ENCODE data around the gene GLA. TPM values are rescaled to one million over a fixed set of nuclear protein-coding genes. Genes with fewer than 3 reads are reported as not detected.

GLA gene
- total and polyA plus RNA-seq, 2 donors from 2014 or later: 23.9 to 34.7 TPM

- Histone ChIP-seq H3K27ac (ENCODE audit: low read depth in 2 of 2, low read length in 2 of 2) (no peak overlapping the region), H3K27me3 (ENCODE audit: control insufficient read depth, insufficient read depth, low read length) (no peaks in the 10 kb centered on the region), H3K9me3 (ENCODE audit: control insufficient read depth in 2 of 3, insufficient read depth in 1 of 3, low read length in 3 of 3) (no peaks in the 10 kb centered on the region), H3K9ac (ENCODE audit: low read length in 3 of 3) (no peak overlapping the region), H3K36me3 (ENCODE audit: control insufficient read depth in 2 of 3, insufficient read depth in 3 of 3, low read length in 3 of 3) (no peaks in the 10 kb centered on the region), H3K4me1 (ENCODE audit: control insufficient read depth in 2 of 3, insufficient read depth in 2 of 3, low read depth in 1 of 3, low read length in 3 of 3) (peaks cover 2 to 6% (median 4%) of the 10 kb centered on the region in 3 donors), H3K4me3 (ENCODE audit: low read length in 3 of 3) (no peak overlapping the region)
- intact Hi-C loops (cut with DNase I): no loop called here
- DNase-seq: no peak
- TF ChIP-seq CTCF (IDR thresholded peaks at IDR 0.05; ENCODE audit: borderline replicate concordance, extremely low read depth, insufficient read depth): no peak
- no peak for FAIRE-seq
Observed at GRCh38 chrX:101388604-101389003, 19.1 kb downstream of the GLA start.

- no peak for TF ChIP-seq CTCF (IDR thresholded peaks at IDR 0.05; ENCODE audit: borderline replicate concordance, extremely low read depth, insufficient read depth)
- H3K36me3 ChIP-seq (ENCODE audit: control insufficient read depth in 2 of 3, insufficient read depth in 3 of 3, low read length in 3 of 3): no peaks in the 10 kb centered on the region
- DNase-seq (no peak), FAIRE-seq (no peak)
- no peaks in the 10 kb centered on the region for H3K9me3 ChIP-seq (ENCODE audit: control insufficient read depth in 2 of 3, insufficient read depth in 1 of 3, low read length in 3 of 3)
- peaks cover 0 to 2% (median 0%) of the 10 kb centered on the region in 3 donors for H3K4me1 ChIP-seq (ENCODE audit: control insufficient read depth in 2 of 3, insufficient read depth in 2 of 3, low read depth in 1 of 3, low read length in 3 of 3)
- no peak overlapping the region for H3K4me3 ChIP-seq (ENCODE audit: low read length in 3 of 3)
- intact Hi-C loops (cut with DNase I): no loop called here
- H3K9ac ChIP-seq (ENCODE audit: low read length in 3 of 3): no peak overlapping the region
- no peaks in the 10 kb centered on the region for H3K27me3 ChIP-seq (ENCODE audit: control insufficient read depth, insufficient read depth, low read length)
- H3K27ac ChIP-seq (ENCODE audit: low read depth in 2 of 2, low read length in 2 of 2): no peak overlapping the region
Observed at GRCh38 chrX:101386542-101386885, 21.2 kb downstream of the GLA start.

- no peak for FAIRE-seq
- Histone ChIP-seq H3K27ac (ENCODE audit: low read depth in 2 of 2, low read length in 2 of 2) (no peak within 1 kb of the TSS), H3K4me1 (ENCODE audit: control insufficient read depth in 2 of 3, insufficient read depth in 2 of 3, low read depth in 1 of 3, low read length in 3 of 3) (peaks cover 0 to 2% (median 0%) of the 10 kb centered on the region in 3 donors), H3K27me3 (ENCODE audit: control insufficient read depth, insufficient read depth, low read length) (no peaks in the 10 kb centered on the region), H3K36me3 (ENCODE audit: control insufficient read depth in 2 of 3, insufficient read depth in 3 of 3, low read length in 3 of 3) (no peaks in the 10 kb centered on the region), H3K4me3 (ENCODE audit: low read length in 3 of 3) (no peak within 1 kb of the TSS), H3K9me3 (ENCODE audit: control insufficient read depth in 2 of 3, insufficient read depth in 1 of 3, low read length in 3 of 3) (no peaks in the 10 kb centered on the region), H3K9ac (ENCODE audit: low read length in 3 of 3) (no peak within 1 kb of the TSS)
- no peak for TF ChIP-seq CTCF (IDR thresholded peaks at IDR 0.05; ENCODE audit: borderline replicate concordance, extremely low read depth, insufficient read depth)
- no peak for DNase-seq
- intact Hi-C loops (cut with DNase I): no loop called here
Observed at GRCh38 chrX:101385795-101386541, 21.8 kb downstream of the GLA start, which contains the start of gene BTK. Gene BTK, minus strand, starts transcription at chrX:101386191. Its CDS starts 10,907 bp downstream, at chrX:101375284.

All from kidney (tissue), 14 donors.